Tibial nerve (tissue), 4 donors: ENCODE results near the gene GPC5. TPM values are rescaled to one million over a fixed set of nuclear protein-coding genes. Genes with fewer than 3 reads are reported as not detected.
"Not testable (repeated sequence)": the region's sequence is repeated elsewhere in the genome, so short reads cannot be mapped to it uniquely, and the experiment has no call there.

Experiments
- DNase-seq, 2 donors: peaks; one replicate each; pipeline ENCODE4 v3.0.0-alpha.2; 2019; ENCODE audit warnings: low spot score in 2 of 2
- H3K27ac ChIP-seq, 4 donors: fragments of 200-600 bp; sonication (generic) in 3 of 4; one replicate each; pipeline ENCODE4 v1.5.1; 2017 to 2019; ENCODE audit warnings: mild to moderate bottlenecking in 1 of 4
- H3K27me3 ChIP-seq, 2 donors: fragments of 200-600 bp; sonication (generic) in 1 of 2; one replicate each; pipeline versions ENCODE4 v1.5.1 to v1.6.0; 2017 to 2019
- H3K36me3 ChIP-seq, 3 donors: fragments of 200-600 bp; sonication (generic); one replicate each; pipeline ENCODE4 v1.5.1; 2018 to 2019
- H3K4me1 ChIP-seq, 4 donors: fragments of 200-600 bp; sonication (generic) in 3 of 4; one replicate each; pipeline ENCODE4 v1.5.1; 2017 to 2019
- H3K4me3 ChIP-seq, 4 donors: fragments of 200-600 bp; sonication (generic) in 3 of 4; one replicate each; pipeline ENCODE4 v1.5.1; 2017 to 2019; ENCODE audit warnings: mild to moderate bottlenecking in 1 of 4, moderate library complexity in 1 of 4
- H3K9me3 ChIP-seq, 4 donors: fragments of 200-600 bp; sonication (generic) in 3 of 4; one replicate each; pipeline ENCODE4 v1.5.1; 2017 to 2019
- EP300 ChIP-seq, 2 donors: sonication (generic); formaldehyde crosslinking; IDR thresholded peaks; one replicate each; pipeline ENCODE4 v1.6.1; 2017; ENCODE audit warnings: antibody characterized with exemption in 2 of 2, mild to moderate bottlenecking in 1 of 2
- POLR2A ChIP-seq, 2 donors: fragments of 450-650 bp; IDR thresholded peaks; one replicate each; pipeline ENCODE4 v1.6.1; 2017; ENCODE audit warnings: antibody characterized with exemption in 2 of 2, mild to moderate bottlenecking in 2 of 2, moderate library complexity in 2 of 2
- WGBS, 2 donors: methylation state at CpG; one replicate each; pipeline ENCODE4 v1.1.5; 2018; 5-methylcytosine and 5-hydroxymethylcytosine counted together
- total RNA-seq, 4 donors: library from RNA; depleted of rRNA; stranded (reverse); fragments of >200 nt; gene quantifications; one replicate each; pipeline ENCODE4 v1.1.0, GENCODE V29; 2016
- TF ChIP-seq, protein P1 (sequence below), 5 experiments: fragments of 200-600 bp in 3 of 5; fragments of 450-650 bp in 2 of 5; sonication (generic) in 3 of 5; IDR thresholded peaks; one replicate each; pipeline ENCODE4 v1.5.1; 2016 to 2019; ENCODE audit warnings: antibody characterized with exemption in 5 of 5, mild to moderate bottlenecking in 3 of 5, moderate library complexity in 2 of 5

The GPC5 gene
- total RNA-seq, 4 donors from 2014 or later = 3.7 to 5.7 (median 4.2) TPM; not detected in 1

DNA sequence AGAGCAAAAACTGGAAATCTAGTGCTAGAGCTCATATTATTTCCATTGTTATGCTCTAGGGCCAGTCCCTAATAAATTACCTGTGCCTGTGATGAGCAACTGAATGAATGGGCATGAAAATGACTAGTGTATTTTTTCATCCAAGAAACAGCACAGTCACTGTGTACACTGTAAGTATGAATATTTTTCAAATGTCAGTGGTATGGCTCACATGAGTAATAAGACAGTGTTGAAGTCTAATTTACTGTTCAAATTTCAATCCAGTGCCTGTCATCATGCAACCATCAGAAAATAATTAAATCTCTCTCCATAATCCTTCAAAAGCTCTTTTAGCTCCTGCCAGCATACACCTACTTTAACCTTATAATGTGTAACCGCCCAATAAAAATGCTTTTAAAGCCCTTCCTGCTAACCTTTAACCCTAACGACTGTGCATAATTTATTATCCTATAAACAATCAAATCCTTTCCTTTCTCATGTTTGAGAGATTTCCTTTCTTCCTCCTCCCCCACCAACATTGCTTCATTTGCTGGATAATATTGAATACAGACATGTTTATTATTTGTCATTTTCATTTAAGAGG is 378.3 kb downstream of the GPC5 start:
- Histone ChIP-seq H3K9me3 (no peaks in the 10 kb centered on the region), H3K4me1 (no peaks in the 10 kb centered on the region), H3K36me3 (no peaks in the 10 kb centered on the region), H3K27me3 (no peaks in the 10 kb centered on the region), H3K4me3 (no peak overlapping the region), H3K27ac (no peak overlapping the region)
- 25 to 28% methylated on average over 2 of the region's 2 CpGs for WGBS, 2 donors
- TF ChIP-seq EP300 (IDR thresholded peaks at IDR 0.05) = no peak
- DNase-seq = no peak

DNA sequence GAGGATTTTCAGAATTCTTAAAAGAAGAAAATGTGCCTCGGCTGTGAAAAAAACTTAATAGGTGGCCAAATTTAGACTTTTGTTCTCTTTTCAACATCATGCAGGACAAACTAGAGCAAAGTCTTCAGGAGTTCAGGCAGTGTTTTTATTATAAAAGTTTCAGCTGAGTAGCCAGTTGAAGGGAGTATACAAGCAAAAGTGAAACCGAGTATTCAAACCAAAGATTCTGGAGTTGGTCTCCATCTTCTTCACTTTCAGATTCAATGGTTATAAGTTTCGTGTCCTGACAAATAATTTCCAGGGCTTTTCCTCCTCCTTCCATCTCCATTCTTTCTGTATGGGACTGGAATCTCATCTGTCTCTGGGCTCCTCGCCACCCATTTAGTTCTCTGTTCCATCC is 379.7 kb downstream of the GPC5 start:
- H3K4me3 ChIP-seq = no peak overlapping the region
- no peak for TF ChIP-seq EP300 (IDR thresholded peaks at IDR 0.05)
- H3K9me3 ChIP-seq = no peaks in the 10 kb centered on the region
- DNase-seq = no peak
- no peaks in the 10 kb centered on the region for H3K27me3 ChIP-seq
- no peaks in the 10 kb centered on the region for H3K36me3 ChIP-seq
- H3K27ac ChIP-seq = no peak overlapping the region
- WGBS, 2 donors = 81 to 85% methylated on average over 4 of the region's 4 CpGs
- no peaks in the 10 kb centered on the region for H3K4me1 ChIP-seq

DNA sequence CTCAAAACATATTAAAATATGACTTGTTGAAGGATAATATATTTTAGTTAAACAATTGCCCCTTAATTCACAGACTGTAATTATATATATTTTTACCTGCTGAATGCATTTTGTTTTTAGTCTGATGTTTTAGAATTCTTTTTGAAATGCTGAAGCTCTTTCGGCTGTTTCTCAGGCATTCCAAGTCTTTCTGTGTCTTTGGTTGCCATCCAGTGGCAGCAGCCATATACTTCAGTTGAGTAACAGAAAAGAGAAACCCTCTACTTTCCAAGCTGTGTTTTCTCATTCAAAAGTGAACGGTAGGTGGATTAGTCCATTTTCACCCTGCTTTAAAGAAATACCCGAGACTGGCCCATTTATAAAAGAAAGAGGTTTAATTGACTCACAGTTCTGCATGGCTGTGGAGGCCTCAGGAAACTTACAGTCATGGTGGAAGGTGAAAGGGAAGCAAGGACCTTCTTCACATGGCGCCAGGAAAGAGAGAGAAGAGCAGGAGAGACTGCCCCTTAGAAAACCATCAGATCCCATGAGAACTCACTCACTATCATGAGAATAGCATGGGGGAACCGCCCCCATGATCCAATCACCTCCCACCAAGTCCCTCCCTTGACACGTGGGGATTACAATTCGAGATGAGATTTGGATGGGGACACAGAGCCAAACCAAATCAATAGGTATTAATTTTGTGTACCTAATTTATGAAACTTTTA is 383.7 kb downstream of the GPC5 start:
- 59 to 61% methylated on average over 7 of the region's 7 CpGs for WGBS, 2 donors
- H3K27ac ChIP-seq, H3K4me1 ChIP-seq, H3K9me3 ChIP-seq, H3K36me3 ChIP-seq, DNase-seq, H3K4me3 ChIP-seq, H3K27me3 ChIP-seq: not testable (repeated sequence)

DNA sequence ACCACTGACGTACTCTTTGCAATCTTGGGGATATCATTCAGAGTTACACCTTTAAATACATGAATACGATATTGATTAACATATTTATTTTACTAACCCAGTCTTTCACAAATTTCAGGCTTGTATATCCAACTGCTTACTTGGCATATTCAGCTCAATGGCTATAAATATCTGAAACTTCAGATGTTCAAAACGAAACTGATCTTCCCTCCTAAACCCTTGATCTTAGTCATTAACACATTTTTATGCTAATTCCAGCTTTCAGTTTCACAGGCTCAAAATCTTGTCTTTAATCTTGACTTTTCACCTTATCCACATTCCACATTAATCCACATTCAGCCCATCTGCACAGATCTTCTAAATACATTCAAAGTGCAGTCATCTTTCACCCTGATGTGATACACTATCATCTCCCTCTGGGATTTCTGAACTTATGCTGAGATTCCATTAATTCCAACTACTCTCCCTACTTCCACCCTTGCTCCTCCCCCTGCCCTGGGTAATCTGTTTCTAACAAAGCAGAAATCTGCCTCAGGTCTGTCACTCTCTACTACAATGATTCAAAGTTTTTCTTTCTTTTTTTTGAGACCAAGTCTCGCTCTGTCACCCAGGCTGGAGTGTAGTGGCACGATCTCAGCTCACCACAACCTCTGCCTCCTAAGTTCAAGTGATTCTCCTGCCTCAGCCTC is 387.2 kb downstream of the GPC5 start:
- no peaks in the 10 kb centered on the region for H3K36me3 ChIP-seq
- H3K9me3 ChIP-seq = no peaks in the 10 kb centered on the region
- no peaks in the 10 kb centered on the region for H3K4me1 ChIP-seq
- no peaks in the 10 kb centered on the region for H3K27me3 ChIP-seq
- 78 to 81% methylated on average over 5 of the region's 5 CpGs for WGBS, 2 donors
- no peak for DNase-seq
- no peak overlapping the region for H3K27ac ChIP-seq
- H3K4me3 ChIP-seq = no peak overlapping the region
- TF ChIP-seq, protein P1, sequence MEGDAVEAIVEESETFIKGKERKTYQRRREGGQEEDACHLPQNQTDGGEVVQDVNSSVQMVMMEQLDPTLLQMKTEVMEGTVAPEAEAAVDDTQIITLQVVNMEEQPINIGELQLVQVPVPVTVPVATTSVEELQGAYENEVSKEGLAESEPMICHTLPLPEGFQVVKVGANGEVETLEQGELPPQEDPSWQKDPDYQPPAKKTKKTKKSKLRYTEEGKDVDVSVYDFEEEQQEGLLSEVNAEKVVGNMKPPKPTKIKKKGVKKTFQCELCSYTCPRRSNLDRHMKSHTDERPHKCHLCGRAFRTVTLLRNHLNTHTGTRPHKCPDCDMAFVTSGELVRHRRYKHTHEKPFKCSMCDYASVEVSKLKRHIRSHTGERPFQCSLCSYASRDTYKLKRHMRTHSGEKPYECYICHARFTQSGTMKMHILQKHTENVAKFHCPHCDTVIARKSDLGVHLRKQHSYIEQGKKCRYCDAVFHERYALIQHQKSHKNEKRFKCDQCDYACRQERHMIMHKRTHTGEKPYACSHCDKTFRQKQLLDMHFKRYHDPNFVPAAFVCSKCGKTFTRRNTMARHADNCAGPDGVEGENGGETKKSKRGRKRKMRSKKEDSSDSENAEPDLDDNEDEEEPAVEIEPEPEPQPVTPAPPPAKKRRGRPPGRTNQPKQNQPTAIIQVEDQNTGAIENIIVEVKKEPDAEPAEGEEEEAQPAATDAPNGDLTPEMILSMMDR (IDR thresholded peaks at IDR 0.05) = no peak
- TF ChIP-seq POLR2A (IDR thresholded peaks at IDR 0.05) (no peak), EP300 (IDR thresholded peaks at IDR 0.05) (no peak)

DNA sequence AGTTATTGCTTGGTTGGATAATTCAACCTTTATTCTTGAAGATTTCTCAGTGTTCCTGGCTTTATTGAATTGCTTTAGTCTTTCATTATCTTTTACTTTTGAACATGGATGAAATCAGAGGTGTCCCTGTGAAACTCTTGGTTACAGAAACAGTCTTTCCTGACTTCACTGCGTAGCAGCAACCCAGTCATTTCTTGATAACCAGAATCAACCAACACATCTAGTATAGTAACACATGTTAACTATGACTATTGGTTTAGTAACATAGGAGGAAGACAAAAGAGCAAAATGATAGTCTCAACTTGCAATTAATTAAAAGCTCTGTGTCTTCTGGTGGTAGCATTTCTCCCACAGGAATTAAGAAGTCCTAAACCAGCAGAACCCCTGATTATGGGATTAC is 393.6 kb downstream of the GPC5 start:
- 90 to 97% methylated on average over 1 of the region's 1 CpG for WGBS, 2 donors
- H3K27ac ChIP-seq = no peak overlapping the region

DNA sequence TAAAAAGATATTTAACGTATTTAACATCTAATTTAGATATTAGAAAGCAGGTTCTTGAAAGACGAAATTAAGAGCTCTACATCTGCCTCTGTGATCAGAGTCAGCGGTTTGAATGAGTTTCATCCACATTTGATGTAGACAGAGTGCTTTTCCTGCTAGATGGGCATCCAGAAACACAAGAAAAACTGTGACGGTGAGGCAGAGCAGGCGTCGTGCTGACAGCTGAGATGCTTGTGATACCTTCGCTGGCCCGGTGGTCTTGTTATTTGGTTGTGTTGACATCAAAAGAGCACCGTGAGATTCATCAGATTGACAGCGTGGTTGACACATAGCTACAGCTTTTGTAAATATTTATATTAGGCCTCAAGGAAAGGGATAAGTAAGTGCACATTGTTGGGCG is 399.1 kb downstream of the GPC5 start:
- Histone ChIP-seq H3K27ac (no peak overlapping the region), H3K4me1 (no peaks in the 10 kb centered on the region), H3K9me3 (no peaks in the 10 kb centered on the region), H3K36me3 (no peaks in the 10 kb centered on the region), H3K4me3 (no peak overlapping the region), H3K27me3 (no peaks in the 10 kb centered on the region)
- TF ChIP-seq, protein P1 (IDR thresholded peaks at IDR 0.05) = no peak
- no peak for TF ChIP-seq POLR2A (IDR thresholded peaks at IDR 0.05)
- TF ChIP-seq EP300 (IDR thresholded peaks at IDR 0.05) = no peak
- no peak for DNase-seq
- WGBS, 2 donors = 83 to 90% methylated on average over 11 of the region's 11 CpGs

More for the DNA sequence above, 393.6 kb downstream of the GPC5 start:
- Histone ChIP-seq H3K27me3 (no peaks in the 10 kb centered on the region), H3K4me3 (no peak overlapping the region), H3K36me3 (no peaks in the 10 kb centered on the region), H3K4me1 (no peaks in the 10 kb centered on the region), H3K9me3 (no peaks in the 10 kb centered on the region)
- TF ChIP-seq EP300 (IDR thresholded peaks at IDR 0.05) (no peak), POLR2A (IDR thresholded peaks at IDR 0.05) (no peak)
- TF ChIP-seq, protein P1 (IDR thresholded peaks at IDR 0.05) = no peak
- DNase-seq = no peak

DNA sequence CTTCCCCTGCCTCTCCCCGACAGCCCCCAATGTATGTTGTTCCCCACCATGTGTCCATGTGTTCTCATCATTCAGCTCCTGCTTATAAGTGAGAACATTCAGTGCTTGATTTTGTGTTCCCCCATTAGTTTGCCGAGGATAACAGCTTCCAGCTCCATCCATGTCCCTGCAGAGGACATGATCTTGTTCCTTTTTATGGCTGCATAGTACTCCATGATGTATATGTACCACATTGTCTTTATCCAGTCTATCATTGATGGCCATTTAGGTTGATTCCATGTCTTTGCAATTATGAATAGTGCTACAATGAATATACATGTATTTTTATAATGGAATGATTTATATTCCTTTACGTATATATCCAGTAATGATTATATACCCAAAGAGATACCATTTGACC is 399.9 kb downstream of the GPC5 start:
- WGBS, 2 donors = 78 to 99% methylated on average over 3 of the region's 3 CpGs

DNA sequence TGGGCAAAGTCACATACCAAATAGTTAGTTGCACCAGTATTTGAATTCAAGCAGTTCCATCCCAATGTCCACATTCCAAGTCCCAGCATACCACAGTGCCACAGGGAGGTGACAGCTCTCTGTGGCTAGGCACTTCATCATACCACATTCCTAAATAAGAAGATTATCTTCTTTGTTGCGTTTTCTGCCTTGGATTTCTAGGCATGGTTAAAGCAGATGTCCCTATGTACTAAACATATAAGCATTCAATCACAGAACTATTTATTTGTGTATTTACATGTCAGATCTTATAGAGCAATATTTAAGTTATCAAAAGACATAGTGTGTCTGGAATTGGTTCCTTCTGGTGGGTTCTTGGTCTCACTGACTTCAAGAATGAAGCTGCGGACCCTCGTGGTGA is 403.4 kb downstream of the GPC5 start:
- H3K4me1 ChIP-seq = not testable (repeated sequence)

More for the DNA sequence above, 399.9 kb downstream of the GPC5 start:
- H3K4me1 ChIP-seq, H3K27ac ChIP-seq, H3K27me3 ChIP-seq, H3K9me3 ChIP-seq, H3K36me3 ChIP-seq, DNase-seq, H3K4me3 ChIP-seq: not testable (repeated sequence)

More for the DNA sequence above, 403.4 kb downstream of the GPC5 start:
- H3K4me3 ChIP-seq, DNase-seq, H3K27ac ChIP-seq, H3K9me3 ChIP-seq, H3K36me3 ChIP-seq, H3K27me3 ChIP-seq: not testable (repeated sequence)
- 91 to 94% methylated on average over 3 of the region's 3 CpGs for WGBS, 2 donors
